Activated T-helper 2 cell treated with anti-CD3 and anti-CD28 coated beads, Interferon-gamma antibody, Interleukin-2, Interleukin-4, amounts not matched to agents 10 μg/mL and 5 μg/mL and 100 μg/mL, durations not matched to agents 14 hours and 24 hours and 36 hours (primary cell): ENCODE data around the gene MOV10L1. TPM values are rescaled to one million over a fixed set of nuclear protein-coding genes. Genes with fewer than 3 reads are reported as not detected.
"Not testable (repeated sequence)": the region's sequence is repeated elsewhere in the genome, so short reads cannot be mapped to it uniquely, and the experiment has no call there.

Source experiments
- DNase-seq: peaks from one replicate; pipeline ENCODE4 v3.0.0; 2021; ENCODE audit warnings: low spot score
- H3K27ac Mint-ChIP-seq: one replicate; pipeline ENCODE4 v1.8.0; 2021; ENCODE audit warnings: mixed read lengths
- H3K27me3 Mint-ChIP-seq: one replicate; pipeline ENCODE4 v1.8.0; 2021; ENCODE audit warnings: low read depth, mixed read lengths
- H3K36me3 Mint-ChIP-seq: one replicate; pipeline ENCODE4 v1.8.0; 2021; ENCODE audit warnings: low read depth, mixed read lengths
- H3K4me1 Mint-ChIP-seq: one replicate; pipeline ENCODE4 v1.8.0; 2021; ENCODE audit warnings: low read depth, mixed read lengths
- H3K4me3 Mint-ChIP-seq: one replicate; pipeline ENCODE4 v1.8.0; 2021; ENCODE audit warnings: low read depth, mild to moderate bottlenecking, moderate library complexity, mixed read lengths
- H3K9me3 Mint-ChIP-seq: one replicate; pipeline ENCODE4 v1.8.0; 2021; ENCODE audit warnings: mixed read lengths
- intact Hi-C: fragments of 100-400 bp; cut with micrococcal nuclease; formaldehyde crosslinking; loops from one replicate; pipeline ENCODE4 v1.15.1; 2023
- total RNA-seq: library from RNA; stranded (reverse); gene quantifications from 2 replicates; pipeline ENCODE4 v1.2.3, GENCODE V29; 2022

MOV10L1 gene
- total RNA-seq, 1 donor from 2014 or later: 0.07 TPM

GRCh38 chr22:50145721-50146438 is 56.1 kb downstream of the MOV10L1 start:
- peaks cover 12% of the 10 kb centered on the region for H3K27me3 Mint-ChIP-seq
- H3K4me3 Mint-ChIP-seq: no peak overlapping the region
- no peak overlapping the region for H3K27ac Mint-ChIP-seq
- no peaks in the 10 kb centered on the region for H3K36me3 Mint-ChIP-seq
- no peak for DNase-seq
- no peaks in the 10 kb centered on the region for H3K9me3 Mint-ChIP-seq
- intact Hi-C loops: loop anchor here (5.0 kb wide), 1 partner anchor 219 kb away; no protein-coding TSS in a partner anchor
- peaks cover 2% of the 10 kb centered on the region for H3K4me1 Mint-ChIP-seq

- H3K27ac Mint-ChIP-seq: no peak overlapping the region
- intact Hi-C loops: loop anchor here (5.0 kb wide), 1 partner anchor 219 kb away; no protein-coding TSS in a partner anchor
- no peaks in the 10 kb centered on the region for H3K9me3 Mint-ChIP-seq
- no peak for DNase-seq
- peaks cover 12% of the 10 kb centered on the region for H3K27me3 Mint-ChIP-seq
- peaks cover 2% of the 10 kb centered on the region for H3K4me1 Mint-ChIP-seq
- H3K4me3 Mint-ChIP-seq: no peak overlapping the region
- H3K36me3 Mint-ChIP-seq: no peaks in the 10 kb centered on the region
Observed at GRCh38 chr22:50146439-50147238, 56.8 kb downstream of the MOV10L1 start.

GRCh38 chr22:50147258-50148165 is 57.7 kb downstream of the MOV10L1 start:
- not testable (repeated sequence) for H3K36me3 Mint-ChIP-seq, H3K4me1 Mint-ChIP-seq, H3K9me3 Mint-ChIP-seq, H3K27me3 Mint-ChIP-seq, H3K4me3 Mint-ChIP-seq, DNase-seq, H3K27ac Mint-ChIP-seq
- intact Hi-C loops: loop anchor here (5.0 kb wide), 1 partner anchor 220 kb away; no protein-coding TSS in a partner anchor

GRCh38 chr22:50148166-50148500 is 58.3 kb downstream of the MOV10L1 start:
- Mint-ChIP-seq H3K4me1 (peaks cover 2% of the 10 kb centered on the region), H3K27ac (no peak overlapping the region), H3K9me3 (no peaks in the 10 kb centered on the region), H3K36me3 (no peaks in the 10 kb centered on the region), H3K4me3 (no peak overlapping the region), H3K27me3 (peaks cover 5% of the 10 kb centered on the region)
- no peak for DNase-seq
- intact Hi-C loops: loop anchor here (5.0 kb wide), 1 partner anchor 221 kb away; no protein-coding TSS in a partner anchor

- DNase-seq: peak; percentile 67
- no peak overlapping the region for H3K4me3 Mint-ChIP-seq
- intact Hi-C loops: loop anchor here (1.0 to 5.0 kb wide), 2 partner anchors 61 to 222 kb away; no protein-coding TSS in a partner anchor
- H3K27me3 Mint-ChIP-seq: no peaks in the 10 kb centered on the region
- H3K4me1 Mint-ChIP-seq: peaks cover 2% of the 10 kb centered on the region
- H3K36me3 Mint-ChIP-seq: no peaks in the 10 kb centered on the region
- H3K9me3 Mint-ChIP-seq: no peaks in the 10 kb centered on the region
- no peak overlapping the region for H3K27ac Mint-ChIP-seq
Observed at GRCh38 chr22:50148991-50149721, 59.4 kb downstream of the MOV10L1 start.

GRCh38 chr22:50150161-50151129 is 60.6 kb downstream of the MOV10L1 start:
- Mint-ChIP-seq H3K4me1 (peaks cover 2% of the 10 kb centered on the region), H3K4me3 (no peak overlapping the region), H3K9me3 (no peaks in the 10 kb centered on the region), H3K27me3 (no peaks in the 10 kb centered on the region), H3K27ac (no peak overlapping the region), H3K36me3 (no peaks in the 10 kb centered on the region)
- no peak for DNase-seq
- intact Hi-C loops: no loop called here

GRCh38 chr22:50151571-50152537 is 62.0 kb downstream of the MOV10L1 start:
- no peak overlapping the region for H3K4me3 Mint-ChIP-seq
- peaks cover 2% of the 10 kb centered on the region for H3K4me1 Mint-ChIP-seq

GRCh38 chr22:50153056-50153755 is 63.4 kb downstream of the MOV10L1 start:
- no peaks in the 10 kb centered on the region for H3K36me3 Mint-ChIP-seq
- intact Hi-C loops: no loop called here
- peaks cover 8% of the 10 kb centered on the region for H3K27me3 Mint-ChIP-seq
- no peak overlapping the region for H3K27ac Mint-ChIP-seq
- H3K4me1 Mint-ChIP-seq: peaks cover 2% of the 10 kb centered on the region
- H3K4me3 Mint-ChIP-seq: no peak overlapping the region
- no peak for DNase-seq
- H3K9me3 Mint-ChIP-seq: no peaks in the 10 kb centered on the region

More at GRCh38 chr22:50151571-50152537, 62.0 kb downstream of the MOV10L1 start:
- Mint-ChIP-seq H3K9me3 (no peaks in the 10 kb centered on the region), H3K27ac (no peak overlapping the region), H3K27me3 (peaks cover 3% of the 10 kb centered on the region), H3K36me3 (no peaks in the 10 kb centered on the region)
- no peak for DNase-seq
- intact Hi-C loops: no loop called here

- Mint-ChIP-seq H3K36me3 (no peaks in the 10 kb centered on the region), H3K27ac (no peak overlapping the region), H3K9me3 (no peaks in the 10 kb centered on the region), H3K27me3 (peaks cover 8% of the 10 kb centered on the region), H3K4me1 (peaks cover 2% of the 10 kb centered on the region), H3K4me3 (no peak overlapping the region)
- intact Hi-C loops: no loop called here
- DNase-seq: no peak
Observed at GRCh38 chr22:50153756-50154140, 63.9 kb downstream of the MOV10L1 start.

- H3K9me3 Mint-ChIP-seq: no peaks in the 10 kb centered on the region
- no peak overlapping the region for H3K27ac Mint-ChIP-seq
- peaks cover 13% of the 10 kb centered on the region for H3K27me3 Mint-ChIP-seq
- DNase-seq: no peak
- H3K4me1 Mint-ChIP-seq: no peaks in the 10 kb centered on the region
- no peak overlapping the region for H3K4me3 Mint-ChIP-seq
- intact Hi-C loops: no loop called here
- H3K36me3 Mint-ChIP-seq: no peaks in the 10 kb centered on the region
Observed at GRCh38 chr22:50157709-50158375, 68.0 kb downstream of the MOV10L1 start.
